Mesothelial cell of epicardium (in vitro differentiated cells): ENCODE data around the gene IKZF2. TPM values are rescaled to one million over a fixed set of nuclear protein-coding genes. Genes with fewer than 3 reads are reported as not detected.
A peak's percentile ranks its signal among the peaks of the same experiment; 100 is the strongest.

Experiments
- DNase-seq, 2 experiments: peaks; one replicate each; pipeline ENCODE4 v3.0.0; 2021; ENCODE audit warnings: low spot score in 2 of 2; ENCODE audit not compliant: unreplicated experiment in 2 of 2
- H3K27ac Mint-ChIP-seq: 2 replicates; pipeline ENCODE4 v1.8.0; 2021; ENCODE audit warnings: mixed read lengths
- H3K27me3 Mint-ChIP-seq: 2 replicates; pipeline ENCODE4 v1.8.0; 2021; ENCODE audit warnings: low read depth, mixed read lengths
- H3K36me3 Mint-ChIP-seq: 2 replicates; pipeline ENCODE4 v1.8.0; 2021; ENCODE audit warnings: mixed read lengths
- H3K4me1 Mint-ChIP-seq: 2 replicates; pipeline ENCODE4 v1.8.0; 2021; ENCODE audit warnings: mixed read lengths
- H3K4me3 Mint-ChIP-seq: 2 replicates; pipeline ENCODE4 v1.8.0; 2021; ENCODE audit warnings: mild to moderate bottlenecking, moderate library complexity, mixed read lengths
- H3K9me3 Mint-ChIP-seq: 2 replicates; pipeline ENCODE4 v1.8.0; 2021; ENCODE audit warnings: mixed read lengths
- CTCF ChIP-seq: fragments of 200-600 bp; sonication (generic); IDR thresholded peaks from one replicate; pipeline ENCODE4 v1.5.0; 2021; ENCODE audit warnings: antibody characterized with exemption; ENCODE audit not compliant: unreplicated experiment
- total RNA-seq: library from RNA; stranded (reverse); gene quantifications from 3 replicates; pipeline ENCODE4 v1.2.1, GENCODE V29; 2021

Gene IKZF2
- total RNA-seq, 1 donor from 2014 or later = 44.8 TPM

GRCh38 chr2:213148572-213149261, 2.7 kb downstream of the IKZF2 start:
- no peaks in the 10 kb centered on the region for H3K9me3 Mint-ChIP-seq
- no peak for TF ChIP-seq CTCF
- peaks cover 68% of the 10 kb centered on the region for H3K4me1 Mint-ChIP-seq
- H3K27ac Mint-ChIP-seq = peak overlapping the region; percentile 95
- DNase-seq = no peak
- no peaks in the 10 kb centered on the region for H3K27me3 Mint-ChIP-seq
- no peaks in the 10 kb centered on the region for H3K36me3 Mint-ChIP-seq
- peak overlapping the region; percentile 88 for H3K4me3 Mint-ChIP-seq

GRCh38 chr2:213147538-213147937, 3.9 kb downstream of the IKZF2 start:
- DNase-seq = no peak
- TF ChIP-seq CTCF = no peak
- no peaks in the 10 kb centered on the region for H3K36me3 Mint-ChIP-seq
- no peaks in the 10 kb centered on the region for H3K9me3 Mint-ChIP-seq
- no peak overlapping the region for H3K27ac Mint-ChIP-seq
- H3K4me1 Mint-ChIP-seq = peaks cover 62% of the 10 kb centered on the region
- H3K27me3 Mint-ChIP-seq = no peaks in the 10 kb centered on the region
- H3K4me3 Mint-ChIP-seq = peak overlapping the region; percentile 88

GRCh38 chr2:213145715-213146242, 5.6 kb downstream of the IKZF2 start:
- Mint-ChIP-seq H3K4me1 (peaks cover 56% of the 10 kb centered on the region), H3K4me3 (no peak overlapping the region), H3K36me3 (no peaks in the 10 kb centered on the region), H3K27me3 (no peaks in the 10 kb centered on the region), H3K9me3 (no peaks in the 10 kb centered on the region), H3K27ac (peak overlapping the region; percentile 22)
- no peak for DNase-seq
- no peak for TF ChIP-seq CTCF

GRCh38 chr2:213137064-213137463, 14.3 kb downstream of the IKZF2 start:
- H3K4me3 Mint-ChIP-seq = no peak overlapping the region
- no peak for TF ChIP-seq CTCF
- no peaks in the 10 kb centered on the region for H3K9me3 Mint-ChIP-seq
- DNase-seq = no peak
- H3K36me3 Mint-ChIP-seq = peaks cover 6% of the 10 kb centered on the region
- H3K27me3 Mint-ChIP-seq = no peaks in the 10 kb centered on the region
- H3K4me1 Mint-ChIP-seq = peaks cover 12% of the 10 kb centered on the region
- no peak overlapping the region for H3K27ac Mint-ChIP-seq

GRCh38 chr2:213129311-213129710, 22.1 kb downstream of the IKZF2 start:
- H3K27ac Mint-ChIP-seq = peak overlapping the region; percentile 28
- H3K4me1 Mint-ChIP-seq = peaks cover 18% of the 10 kb centered on the region

More at GRCh38 chr2:213129311-213129710, 22.1 kb downstream of the IKZF2 start:
- no peak for TF ChIP-seq CTCF
- Mint-ChIP-seq H3K9me3 (no peaks in the 10 kb centered on the region), H3K4me3 (no peak overlapping the region), H3K36me3 (peaks cover 2% of the 10 kb centered on the region), H3K27me3 (no peaks in the 10 kb centered on the region)
- DNase-seq = no peak
